Neural crest cell (in vitro differentiated cells): ENCODE results near the gene THBS3. TPM values are rescaled to one million over a fixed set of nuclear protein-coding genes. Genes with fewer than 3 reads are reported as not detected.
A peak's percentile ranks its signal among the peaks of the same experiment; 100 is the strongest.

Source experiments
- DNase-seq: peaks from one replicate; pipeline ENCODE4 v3.0.0; 2021; ENCODE audit warnings: low read depth, mixed read lengths, low spot score
- H3K27ac Mint-ChIP-seq: one replicate; pipeline ENCODE4 v1.8.0; 2021; ENCODE audit warnings: mild to moderate bottlenecking, mixed read lengths; ENCODE audit not compliant: unreplicated experiment
- H3K27me3 Mint-ChIP-seq: 2 replicates; pipeline ENCODE4 v1.8.0; 2021; ENCODE audit warnings: low read depth, mild to moderate bottlenecking, mixed read lengths
- H3K36me3 Mint-ChIP-seq: 2 replicates; pipeline ENCODE4 v1.8.0; 2021; ENCODE audit warnings: low read depth, mild to moderate bottlenecking, mixed read lengths
- H3K4me1 Mint-ChIP-seq: 2 replicates; pipeline ENCODE4 v1.8.0; 2021; ENCODE audit warnings: mixed read lengths
- H3K4me3 Mint-ChIP-seq: one replicate; pipeline ENCODE4 v1.8.0; 2021; ENCODE audit warnings: mild to moderate bottlenecking, mixed read lengths
- H3K9me3 Mint-ChIP-seq: 2 replicates; pipeline ENCODE4 v1.8.0; 2021; ENCODE audit warnings: mixed read lengths
- CTCF ChIP-seq: fragments of 200-600 bp; sonication (generic); conservative IDR thresholded peaks from 2 replicates; pipeline ENCODE4 v1.5.0; 2021; ENCODE audit warnings: antibody characterized with exemption, mild to moderate bottlenecking
- total RNA-seq: library from RNA; stranded (reverse); gene quantifications from 2 replicates; pipeline ENCODE4 v1.2.1, GENCODE V29; 2021

Gene THBS3
- total RNA-seq, 1 donor from 2014 or later: 21.4 TPM

- TF ChIP-seq CTCF: no peak
- H3K27ac Mint-ChIP-seq: no peak overlapping the region
- peaks cover 5% of the 10 kb centered on the region for H3K36me3 Mint-ChIP-seq
- H3K27me3 Mint-ChIP-seq: peaks cover 3% of the 10 kb centered on the region
- no peak for DNase-seq
- peaks cover 41% of the 10 kb centered on the region for H3K4me1 Mint-ChIP-seq
- H3K9me3 Mint-ChIP-seq: no peaks in the 10 kb centered on the region
- peak overlapping the region; percentile 100 for H3K4me3 Mint-ChIP-seq
Observed at GRCh38 chr1:155175281-155175926, 32.3 kb downstream of the THBS3 start.

GRCh38 chr1:155174324-155175280 lies 33.1 kb downstream of the THBS3 start:
- TF ChIP-seq CTCF: no peak
- Mint-ChIP-seq H3K36me3 (peaks cover 6% of the 10 kb centered on the region), H3K27me3 (peaks cover 3% of the 10 kb centered on the region), H3K27ac (peak overlapping the region; percentile 57), H3K9me3 (no peaks in the 10 kb centered on the region), H3K4me3 (peak overlapping the region; percentile 100), H3K4me1 (peaks cover 41% of the 10 kb centered on the region)
- no peak for DNase-seq

GRCh38 chr1:155173478-155174323 lies 34.0 kb downstream of the THBS3 start, which contains the start of gene TRIM46:
TSS of gene TRIM46 (plus strand) at chr1:155173849. CDS start at chr1:155173967, 118 bp downstream.
- no peak for DNase-seq
- Mint-ChIP-seq H3K4me1 (peaks cover 36% of the 10 kb centered on the region), H3K27ac (peak within 1 kb of the TSS; percentile 97), H3K36me3 (peaks cover 9% of the 10 kb centered on the region), H3K4me3 (peak within 1 kb of the TSS; percentile 100), H3K9me3 (no peaks in the 10 kb centered on the region), H3K27me3 (peaks cover 3% of the 10 kb centered on the region)
- no peak for TF ChIP-seq CTCF

DNA sequence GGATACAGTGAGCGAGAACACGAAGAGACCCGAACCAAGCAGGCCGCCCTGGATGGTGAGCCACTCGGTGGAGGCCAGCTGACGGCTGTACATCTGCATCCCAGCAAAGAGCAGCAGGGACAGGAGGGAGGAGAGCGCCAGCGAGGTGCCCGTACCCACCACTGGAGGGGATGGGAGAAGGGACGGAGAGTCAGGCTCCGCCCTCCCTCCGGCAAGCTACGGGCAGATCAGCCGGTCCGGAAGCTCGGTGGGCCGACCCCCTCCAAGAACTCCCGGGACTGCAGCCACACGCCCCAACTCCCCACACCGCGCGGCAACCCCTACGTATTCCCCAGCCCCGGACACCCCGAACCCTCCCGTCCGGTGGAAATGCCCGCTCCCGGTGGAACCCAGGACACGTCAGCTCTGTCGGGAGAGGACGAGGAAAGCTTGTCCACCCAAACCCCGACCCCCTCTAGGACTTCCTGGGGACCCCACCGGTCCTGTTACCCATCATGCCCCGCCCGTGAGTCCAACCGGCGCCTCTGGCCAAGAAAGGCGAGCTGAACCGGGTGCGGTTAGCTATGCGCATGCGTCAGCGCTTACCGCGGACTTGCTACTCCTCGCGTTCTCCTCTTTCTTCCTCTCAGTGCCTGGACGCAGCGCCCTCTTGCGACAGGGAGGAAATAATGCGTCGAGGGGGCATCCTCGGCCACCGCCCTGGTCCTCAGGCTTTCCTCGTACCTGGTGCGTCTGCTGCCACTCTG lies 34.8 kb downstream of the THBS3 start, which contains the start of gene KRTCAP2:
Gene KRTCAP2 (minus strand): TSS at position 573 of the 746 bp plus-strand sequence. CDS start 80 bp downstream, at position 493.
- Mint-ChIP-seq H3K36me3 (peaks cover 9% of the 10 kb centered on the region), H3K4me1 (peaks cover 38% of the 10 kb centered on the region), H3K9me3 (no peaks in the 10 kb centered on the region), H3K27me3 (peaks cover 3% of the 10 kb centered on the region), H3K27ac (peak within 1 kb of the TSS; percentile 97), H3K4me3 (peak within 1 kb of the TSS; percentile 100)
- peak; percentile 94 for TF ChIP-seq CTCF
- DNase-seq: peak; percentile 97
